Gastrocnemius medialis (tissue), 4 donors: ENCODE results near the gene DDX5. TPM values are rescaled to one million over a fixed set of nuclear protein-coding genes. Genes with fewer than 3 reads are reported as not detected.
A peak's percentile ranks its signal among the peaks of the same experiment; 100 is the strongest.
"Not testable (repeated sequence)": the region's sequence is repeated elsewhere in the genome, so short reads cannot be mapped to it uniquely, and the experiment has no call there.

ENCODE experiments used
- ATAC-seq, 2 donors: fragments of 150-250 bp; one replicate each; pipeline ENCODE4 v1.9.1; 2016
- DNase-seq, 2 donors: peaks; one replicate each; pipeline ENCODE4 v3.0.0-alpha.2; 2019
- H3K27ac ChIP-seq, 4 donors: fragments of 200-600 bp; sonication (generic); 1 replicate in 1 of 4; 2 replicates in 3 of 4; pipeline ENCODE4 v1.5.1; 2016 to 2018; ENCODE audit warnings: mild to moderate bottlenecking in 2 of 4, moderate library complexity in 1 of 4
- H3K27me3 ChIP-seq, 3 donors: fragments of 200-600 bp; sonication (generic) in 2 of 3; 1 replicate in 1 of 3; 2 replicates in 2 of 3; pipeline versions ENCODE4 v1.5.1 to v1.6.0; 2016 to 2019; ENCODE audit warnings: mild to moderate bottlenecking in 1 of 3, moderate library complexity in 1 of 3
- H3K36me3 ChIP-seq, 2 donors: fragments of 200-600 bp; sonication (generic) in 1 of 2; one replicate each; pipeline ENCODE4 v1.5.1; 2017 to 2018
- H3K4me1 ChIP-seq, 2 donors: fragments of 200-600 bp; sonication (generic) in 1 of 2; one replicate each; pipeline ENCODE4 v1.5.1; 2016 to 2017; ENCODE audit warnings: mild to moderate bottlenecking in 2 of 2
- H3K4me3 ChIP-seq, 4 donors: fragments of 200-600 bp; sonication (generic) in 3 of 4; 1 replicate in 1 of 4; 2 replicates in 3 of 4; pipeline ENCODE4 v1.5.1; 2016 to 2019; ENCODE audit warnings: mild to moderate bottlenecking in 2 of 4
- H3K9me3 ChIP-seq, 3 donors: fragments of 200-600 bp; sonication (generic) in 2 of 3; 1 replicate in 1 of 3; 2 replicates in 2 of 3; pipeline ENCODE4 v1.5.1; 2016 to 2019
- POLR2A ChIP-seq, 2 donors: fragments of 450-650 bp; IDR thresholded peaks; one replicate each; pipeline ENCODE4 v1.6.1; 2017; ENCODE audit warnings: antibody characterized with exemption in 2 of 2, mild to moderate bottlenecking in 2 of 2, moderate library complexity in 2 of 2
- in situ Hi-C, 4 donors: fragments of 200-750 bp; cut with MboI; loops; one replicate each; pipeline versions ENCODE4 v1.15.0 to v1.8.0; 2017; ENCODE audit warnings: low sequenced_read_pairs in 4 of 4
- intact Hi-C: fragments of 100-400 bp; cut with DNase I; formaldehyde crosslinking; loops from one replicate; pipeline ENCODE4 v1.15.1; 2023; ENCODE audit warnings: low total_unique reads
- total RNA-seq, 4 donors: library from RNA; depleted of rRNA; stranded (reverse); fragments of >200 nt; gene quantifications; one replicate each; pipeline versions ENCODE4 v1.1.0 to v1.2.3, GENCODE V29; 2016
- TF ChIP-seq, protein P1 (sequence below), 5 experiments: fragments of 450-650 bp in 3 of 5; fragments of 200-600 bp in 2 of 5; sonication (generic) in 2 of 5; IDR thresholded peaks in 4 of 5; conservative IDR thresholded peaks in 1 of 5; 1 replicate in 4 of 5; 2 replicates in 1 of 5; pipeline ENCODE4 v1.5.1; 2016 to 2019; ENCODE audit warnings: antibody characterized with exemption in 5 of 5, mild to moderate bottlenecking in 3 of 5, moderate library complexity in 3 of 5

Gene DDX5
- total RNA-seq, 4 donors from 2014 or later, result 450 to 771 (median 541) TPM

DNA sequence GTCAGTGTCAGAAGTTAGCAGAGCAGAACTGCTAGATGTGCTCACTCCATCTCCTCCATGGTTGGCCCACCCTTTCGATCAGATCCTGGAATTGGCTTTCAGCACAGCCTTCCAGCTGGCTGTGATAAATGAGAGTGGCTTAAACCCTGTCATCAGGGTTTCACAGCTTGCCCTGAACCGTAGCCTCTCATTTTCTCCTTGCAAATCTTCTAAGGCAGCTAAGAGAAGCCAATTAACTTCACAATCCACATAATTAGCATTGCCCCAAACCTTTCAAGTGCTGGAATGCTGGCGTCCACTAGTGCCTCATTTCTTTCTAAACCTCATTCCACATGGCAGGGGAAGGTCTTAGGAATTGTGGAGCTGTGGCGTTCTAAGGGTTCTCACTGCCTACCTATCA is 35.5 kb downstream of the DDX5 start:
- H3K4me1 ChIP-seq, result no peaks in the 10 kb centered on the region
- TF ChIP-seq POLR2A (IDR thresholded peaks at IDR 0.05), result no peak
- TF ChIP-seq, protein P1, sequence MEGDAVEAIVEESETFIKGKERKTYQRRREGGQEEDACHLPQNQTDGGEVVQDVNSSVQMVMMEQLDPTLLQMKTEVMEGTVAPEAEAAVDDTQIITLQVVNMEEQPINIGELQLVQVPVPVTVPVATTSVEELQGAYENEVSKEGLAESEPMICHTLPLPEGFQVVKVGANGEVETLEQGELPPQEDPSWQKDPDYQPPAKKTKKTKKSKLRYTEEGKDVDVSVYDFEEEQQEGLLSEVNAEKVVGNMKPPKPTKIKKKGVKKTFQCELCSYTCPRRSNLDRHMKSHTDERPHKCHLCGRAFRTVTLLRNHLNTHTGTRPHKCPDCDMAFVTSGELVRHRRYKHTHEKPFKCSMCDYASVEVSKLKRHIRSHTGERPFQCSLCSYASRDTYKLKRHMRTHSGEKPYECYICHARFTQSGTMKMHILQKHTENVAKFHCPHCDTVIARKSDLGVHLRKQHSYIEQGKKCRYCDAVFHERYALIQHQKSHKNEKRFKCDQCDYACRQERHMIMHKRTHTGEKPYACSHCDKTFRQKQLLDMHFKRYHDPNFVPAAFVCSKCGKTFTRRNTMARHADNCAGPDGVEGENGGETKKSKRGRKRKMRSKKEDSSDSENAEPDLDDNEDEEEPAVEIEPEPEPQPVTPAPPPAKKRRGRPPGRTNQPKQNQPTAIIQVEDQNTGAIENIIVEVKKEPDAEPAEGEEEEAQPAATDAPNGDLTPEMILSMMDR (IDR thresholded peaks at IDR 0.05 in 4 of 5, conservative IDR thresholded peaks at IDR 0.05 in 1 of 5), result no peak
- no peak overlapping the region for H3K27ac ChIP-seq
- no peaks in the 10 kb centered on the region for H3K27me3 ChIP-seq
- H3K9me3 ChIP-seq, result no peaks in the 10 kb centered on the region
- intact Hi-C loops, result no loop called here
- H3K4me3 ChIP-seq, result no peak overlapping the region
- in situ Hi-C loops, result no loop called here
- ATAC-seq (no peak), DNase-seq (no peak)
- H3K36me3 ChIP-seq, result no peaks in the 10 kb centered on the region

- H3K4me1 ChIP-seq, ATAC-seq, DNase-seq, intact Hi-C loops, H3K27ac ChIP-seq, H3K9me3 ChIP-seq, H3K27me3 ChIP-seq, H3K4me3 ChIP-seq, in situ Hi-C loops, H3K36me3 ChIP-seq: not testable (repeated sequence)
Observed at GRCh38 chr17:64466834-64467233, 39.3 kb downstream of the DDX5 start.

GRCh38 chr17:64466019-64466735 is 39.9 kb downstream of the DDX5 start:
- TF ChIP-seq, protein P1 (IDR thresholded peaks at IDR 0.05 in 4 of 5, conservative IDR thresholded peaks at IDR 0.05 in 1 of 5), result no peak
- no peak for TF ChIP-seq POLR2A (IDR thresholded peaks at IDR 0.05)
- no peaks in the 10 kb centered on the region for H3K27me3 ChIP-seq
- ATAC-seq, result no peak
- H3K4me1 ChIP-seq, result no peaks in the 10 kb centered on the region
- in situ Hi-C loops (no loop called here), intact Hi-C loops (no loop called here)
- no peak overlapping the region for H3K27ac ChIP-seq
- H3K4me3 ChIP-seq, result no peak overlapping the region
- no peaks in the 10 kb centered on the region for H3K36me3 ChIP-seq
- no peak for DNase-seq
- H3K9me3 ChIP-seq, result no peaks in the 10 kb centered on the region

DNA sequence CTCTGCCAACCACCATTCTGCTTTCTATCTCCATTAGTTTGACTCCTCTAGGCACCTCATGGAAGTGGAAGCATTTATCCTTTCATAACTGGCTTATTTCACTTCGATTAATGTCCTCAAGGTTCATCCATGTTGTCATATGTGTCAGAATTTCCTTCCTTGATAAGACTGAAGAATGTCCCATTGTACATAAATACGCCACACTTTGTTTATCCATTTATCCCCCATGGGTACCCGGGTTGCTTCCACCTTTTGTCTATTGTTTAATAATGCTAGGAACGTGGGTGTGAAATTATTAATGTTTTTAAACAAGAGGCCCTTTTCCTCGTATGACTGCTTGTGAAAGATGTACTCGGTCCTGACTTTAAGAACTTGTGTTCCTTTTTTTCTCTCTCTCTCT is 44.3 kb downstream of the DDX5 start:
- intact Hi-C loops (no loop called here), in situ Hi-C loops (no loop called here)
- no peaks in the 10 kb centered on the region for H3K36me3 ChIP-seq
- H3K27me3 ChIP-seq, result no peaks in the 10 kb centered on the region
- no peaks in the 10 kb centered on the region for H3K4me1 ChIP-seq
- no peak for TF ChIP-seq POLR2A (IDR thresholded peaks at IDR 0.05)
- TF ChIP-seq, protein P1 (IDR thresholded peaks at IDR 0.05 in 4 of 5, conservative IDR thresholded peaks at IDR 0.05 in 1 of 5), result no peak
- H3K9me3 ChIP-seq, result no peaks in the 10 kb centered on the region
- DNase-seq (no peak), ATAC-seq (no peak)
- H3K27ac ChIP-seq, result no peak overlapping the region
- H3K4me3 ChIP-seq, result no peak overlapping the region

GRCh38 chr17:64460955-64461354 is 45.1 kb downstream of the DDX5 start:
- Histone ChIP-seq H3K4me3 (no peak overlapping the region), H3K9me3 (no peaks in the 10 kb centered on the region), H3K27ac (peak overlapping the region in 3 of 4 donors; percentile 24 to 43 (median 25)), H3K4me1 (no peaks in the 10 kb centered on the region), H3K27me3 (no peaks in the 10 kb centered on the region), H3K36me3 (no peaks in the 10 kb centered on the region)
- intact Hi-C loops, result no loop called here
- peak in 1 of 2 donors; percentile 19 for DNase-seq
- in situ Hi-C loops, result no loop called here
- ATAC-seq, result peak in 1 of 2 donors; percentile 53
- TF ChIP-seq POLR2A (IDR thresholded peaks at IDR 0.05), result no peak
- TF ChIP-seq, protein P1 (IDR thresholded peaks at IDR 0.05 in 4 of 5, conservative IDR thresholded peaks at IDR 0.05 in 1 of 5), result no peak

DNA sequence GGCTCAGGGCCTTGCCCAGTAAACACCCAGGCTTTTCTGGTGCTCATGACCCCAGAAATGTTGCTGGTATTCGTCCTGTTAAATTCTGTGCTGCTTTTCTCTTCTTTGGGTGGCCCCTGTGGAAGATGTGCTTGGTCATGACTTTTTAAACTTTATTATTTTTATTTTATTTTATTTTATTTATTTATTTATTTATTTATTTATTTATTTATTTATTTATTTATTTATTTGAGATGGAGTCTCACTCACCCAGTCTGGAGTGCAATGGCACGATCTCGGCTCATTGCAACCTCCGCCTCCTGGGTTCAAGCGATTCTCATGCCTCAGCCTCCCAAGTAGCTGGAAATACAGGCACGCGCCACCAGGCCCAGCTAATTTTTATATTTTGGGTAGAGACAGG is 46.3 kb downstream of the DDX5 start:
- H3K4me1 ChIP-seq, H3K4me3 ChIP-seq, H3K27me3 ChIP-seq, H3K27ac ChIP-seq, H3K9me3 ChIP-seq, DNase-seq, H3K36me3 ChIP-seq, ATAC-seq, intact Hi-C loops, in situ Hi-C loops: not testable (repeated sequence)
